ENCODE measurements around the gene BARD1. TPM values are rescaled to one million over a fixed set of nuclear protein-coding genes. Genes with fewer than 3 reads are reported as not detected.
"Not testable (repeated sequence)": the region's sequence is repeated elsewhere in the genome, so short reads cannot be mapped to it uniquely, and the experiment has no call there.

BARD1 gene
- total RNA-seq, 5 donors from 2014 or later (not counting 1 experiment from before 2014, with no cell fraction given): 6.7 to 12.1 (median 11.1) TPM

GRCh38 chr2:214699236-214699635, 110.2 kb downstream of the BARD1 start:
- H3K4me3 Mint-ChIP-seq: no peak overlapping the region
- peaks cover 5 to 6% of the 10 kb centered on the region in 2 donors for H3K27me3 Mint-ChIP-seq
- ChIA-PET POLR2A (interaction anchor here in 1 of 2 donors (0.6 kb wide), 2 partner anchors 226 to 963 kb away, joined by 3 to 5 read pairs; no protein-coding TSS in a partner anchor), CTCF (no interaction called here)
- Histone ChIP-seq H3K36me3 (ENCODE audit: control insufficient read depth in 2 of 2, extremely low read depth in 1 of 2, insufficient read depth in 1 of 2, low read length in 1 of 2) (no peaks in the 10 kb centered on the region), H3K4me3 (ENCODE audit: control insufficient read depth in 1 of 2, extremely low read depth in 1 of 2, low read length in 1 of 2) (no peak overlapping the region), H3K27ac (ENCODE audit: low read length) (no peak overlapping the region), H3K9me3 (no peaks in the 10 kb centered on the region), H3K27me3 (replicated peaks in 1 of 2; ENCODE audit: control insufficient read depth in 2 of 2, extremely low read depth in 1 of 2, insufficient read depth in 2 of 2, low read length in 1 of 2) (peaks cover 0 to 11% of the 10 kb centered on the region in 2 experiments), H3K4me1 (ENCODE audit: control insufficient read depth in 1 of 2, extremely low read depth in 1 of 2, insufficient read depth in 2 of 2, low read length in 2 of 2) (no peaks in the 10 kb centered on the region)
- no peaks in the 10 kb centered on the region for H3K4me1 Mint-ChIP-seq
- WGBS (ENCODE audit: insufficient coverage): no CpG with 5 or more reads among the region's 2 CpGs
- peaks cover 6% of the 10 kb centered on the region for H3K36me3 Mint-ChIP-seq
- peaks cover 10 to 17% (median 16%) of the 10 kb centered on the region in 3 donors for H3K9me3 Mint-ChIP-seq
- ATAC-seq (replicated peaks in 1 of 4) (no peak), DNase-seq (no peak)
- no peak overlapping the region for H3K27ac Mint-ChIP-seq

- no peak overlapping the region for H3K27ac Mint-ChIP-seq
- DNase-seq: no peak
- no peaks in the 10 kb centered on the region for H3K9me3 ChIP-seq
These were observed 112.8 kb downstream of the BARD1 start for GRCh38 chr2:214696681-214697080.

GRCh38 chr2:214695789-214696188, 113.7 kb downstream of the BARD1 start:
- CTCF ChIA-PET: no interaction called here
- Mint-ChIP-seq H3K27me3 (peaks cover 0 to 4% of the 10 kb centered on the region in 2 donors), H3K36me3 (no peaks in the 10 kb centered on the region), H3K27ac (no peak overlapping the region), H3K9me3 (peaks cover 3 to 10% (median 5%) of the 10 kb centered on the region in 3 donors), H3K4me3 (no peak overlapping the region), H3K4me1 (no peaks in the 10 kb centered on the region)
- Histone ChIP-seq H3K27ac (ENCODE audit: low read length) (no peak overlapping the region), H3K27me3 (replicated peaks in 1 of 2; ENCODE audit: control insufficient read depth in 2 of 2, extremely low read depth in 1 of 2, insufficient read depth in 2 of 2, low read length in 1 of 2) (peaks cover 0 to 11% of the 10 kb centered on the region in 2 experiments), H3K9me3 (no peaks in the 10 kb centered on the region), H3K36me3 (ENCODE audit: control insufficient read depth in 2 of 2, extremely low read depth in 1 of 2, insufficient read depth in 1 of 2, low read length in 1 of 2) (no peaks in the 10 kb centered on the region), H3K4me3 (ENCODE audit: control insufficient read depth in 1 of 2, extremely low read depth in 1 of 2, low read length in 1 of 2) (no peak overlapping the region), H3K4me1 (ENCODE audit: control insufficient read depth in 1 of 2, extremely low read depth in 1 of 2, insufficient read depth in 2 of 2, low read length in 2 of 2) (no peaks in the 10 kb centered on the region)
- WGBS (ENCODE audit: insufficient coverage): no CpG with 5 or more reads among the region's 1 CpG
- POLR2A ChIA-PET: no interaction called here
- DNase-seq (no peak), ATAC-seq (replicated peaks in 1 of 4) (no peak)

More at GRCh38 chr2:214696681-214697080, 112.8 kb downstream of the BARD1 start:
- no peak for ATAC-seq (replicated peaks in 1 of 4)
- H3K36me3 ChIP-seq (ENCODE audit: control insufficient read depth in 2 of 2, extremely low read depth in 1 of 2, insufficient read depth in 1 of 2, low read length in 1 of 2): no peaks in the 10 kb centered on the region
- no peak overlapping the region for H3K4me3 ChIP-seq (ENCODE audit: control insufficient read depth in 1 of 2, extremely low read depth in 1 of 2, low read length in 1 of 2)
- ChIA-PET POLR2A (no interaction called here), CTCF (no interaction called here)
- no peaks in the 10 kb centered on the region for H3K4me1 ChIP-seq (ENCODE audit: control insufficient read depth in 1 of 2, extremely low read depth in 1 of 2, insufficient read depth in 2 of 2, low read length in 2 of 2)
- no peak overlapping the region for H3K4me3 Mint-ChIP-seq
- H3K36me3 Mint-ChIP-seq: peaks cover 6% of the 10 kb centered on the region
- H3K27me3 ChIP-seq (replicated peaks in 1 of 2; ENCODE audit: control insufficient read depth in 2 of 2, extremely low read depth in 1 of 2, insufficient read depth in 2 of 2, low read length in 1 of 2): peaks cover 0 to 11% of the 10 kb centered on the region in 2 experiments
- peaks cover 5 to 6% of the 10 kb centered on the region in 2 donors for H3K27me3 Mint-ChIP-seq
- H3K27ac ChIP-seq (ENCODE audit: low read length): no peak overlapping the region
- H3K9me3 Mint-ChIP-seq: peaks cover 10 to 14% (median 13%) of the 10 kb centered on the region in 3 donors
- no peaks in the 10 kb centered on the region for H3K4me1 Mint-ChIP-seq

- DNase-seq (peak in 1 of 35 experiments; percentile 26), ATAC-seq (replicated peaks in 1 of 4) (peak; percentile 58 to 85 (median 74))
- Histone ChIP-seq H3K27ac (ENCODE audit: low read length) (peak overlapping the region; percentile 28), H3K4me3 (ENCODE audit: control insufficient read depth in 1 of 2, extremely low read depth in 1 of 2, low read length in 1 of 2) (peak overlapping the region; percentile 34 to 47)
- H3K27me3 Mint-ChIP-seq; H3K36me3 Mint-ChIP-seq; CTCF ChIA-PET; H3K36me3 ChIP-seq (ENCODE audit: control insufficient read depth in 2 of 2, extremely low read depth in 1 of 2, insufficient read depth in 1 of 2, low read length in 1 of 2); H3K4me1 ChIP-seq (ENCODE audit: control insufficient read depth in 1 of 2, extremely low read depth in 1 of 2, insufficient read depth in 2 of 2, low read length in 2 of 2); POLR2A ChIA-PET; H3K9me3 Mint-ChIP-seq; H3K9me3 ChIP-seq; H3K27me3 ChIP-seq (replicated peaks in 1 of 2; ENCODE audit: control insufficient read depth in 2 of 2, extremely low read depth in 1 of 2, insufficient read depth in 2 of 2, low read length in 1 of 2): not testable (repeated sequence)
- H3K27ac Mint-ChIP-seq: peak overlapping the region; percentile 74 to 84
- no CpG with 5 or more reads among the region's 12 CpGs for WGBS (ENCODE audit: insufficient coverage)
- peaks cover 6 to 16% (median 15%) of the 10 kb centered on the region in 3 donors for H3K4me1 Mint-ChIP-seq
- H3K4me3 Mint-ChIP-seq: peak overlapping the region; percentile 70 to 84 (median 81)
These were observed 125.9 kb downstream of the BARD1 start for GRCh38 chr2:214683557-214683956.

GRCh38 chr2:214679736-214680135, 129.7 kb downstream of the BARD1 start:
- Histone ChIP-seq H3K27ac (ENCODE audit: low read length) (no peak overlapping the region), H3K27me3 (replicated peaks in 1 of 2; ENCODE audit: control insufficient read depth in 2 of 2, extremely low read depth in 1 of 2, insufficient read depth in 2 of 2, low read length in 1 of 2) (no peaks in the 10 kb centered on the region), H3K4me1 (ENCODE audit: control insufficient read depth in 1 of 2, extremely low read depth in 1 of 2, insufficient read depth in 2 of 2, low read length in 2 of 2) (peaks cover 0 to 4% of the 10 kb centered on the region in 2 experiments), H3K4me3 (ENCODE audit: control insufficient read depth in 1 of 2, extremely low read depth in 1 of 2, low read length in 1 of 2) (no peak overlapping the region), H3K36me3 (ENCODE audit: control insufficient read depth in 2 of 2, extremely low read depth in 1 of 2, insufficient read depth in 1 of 2, low read length in 1 of 2) (no peaks in the 10 kb centered on the region), H3K9me3 (no peaks in the 10 kb centered on the region)
- WGBS (ENCODE audit: insufficient coverage): no CpG with 5 or more reads among the region's 1 CpG
- H3K27ac Mint-ChIP-seq: no peak overlapping the region
- peaks cover 0 to 6% (median 3%) of the 10 kb centered on the region in 3 donors for H3K9me3 Mint-ChIP-seq
- ATAC-seq (replicated peaks in 1 of 4): no peak
- no peak for DNase-seq
- H3K4me3 Mint-ChIP-seq: no peak overlapping the region
- CTCF ChIA-PET: no interaction called here
- peaks cover 0 to 5% of the 10 kb centered on the region in 2 donors for H3K27me3 Mint-ChIP-seq
- H3K4me1 Mint-ChIP-seq: peaks cover 6 to 16% (median 15%) of the 10 kb centered on the region in 3 donors
- POLR2A ChIA-PET: interaction anchor here in 1 of 2 donors (0.6 kb wide), 1 partner anchor 18 kb away, joined by 3 read pairs; no protein-coding TSS in a partner anchor
- peaks cover 3% of the 10 kb centered on the region for H3K36me3 Mint-ChIP-seq

- no peak overlapping the region for H3K27ac ChIP-seq (ENCODE audit: low read length)
- H3K27me3 ChIP-seq (replicated peaks in 1 of 2; ENCODE audit: control insufficient read depth in 2 of 2, extremely low read depth in 1 of 2, insufficient read depth in 2 of 2, low read length in 1 of 2): no peaks in the 10 kb centered on the region
- no peak overlapping the region for H3K4me3 ChIP-seq (ENCODE audit: control insufficient read depth in 1 of 2, extremely low read depth in 1 of 2, low read length in 1 of 2)
- no peaks in the 10 kb centered on the region for H3K4me1 ChIP-seq (ENCODE audit: control insufficient read depth in 1 of 2, extremely low read depth in 1 of 2, insufficient read depth in 2 of 2, low read length in 2 of 2)
- no peaks in the 10 kb centered on the region for H3K9me3 ChIP-seq
- POLR2A ChIA-PET: no interaction called here
- Mint-ChIP-seq H3K4me3 (no peak overlapping the region), H3K4me1 (peaks cover 0 to 6% (median 0%) of the 10 kb centered on the region in 3 donors), H3K36me3 (peaks cover 3% of the 10 kb centered on the region), H3K27me3 (no peaks in the 10 kb centered on the region), H3K27ac (no peak overlapping the region), H3K9me3 (peaks cover 0 to 6% (median 3%) of the 10 kb centered on the region in 3 donors)
- ATAC-seq (replicated peaks in 1 of 4) (no peak), DNase-seq (no peak)
- CTCF ChIA-PET: no interaction called here
- WGBS (ENCODE audit: insufficient coverage): 94% methylated on average over 2 of the region's 5 CpGs
- H3K36me3 ChIP-seq (ENCODE audit: control insufficient read depth in 2 of 2, extremely low read depth in 1 of 2, insufficient read depth in 1 of 2, low read length in 1 of 2): no peaks in the 10 kb centered on the region
These were observed 132.9 kb downstream of the BARD1 start for GRCh38 chr2:214676421-214677089.

All from T-cell (primary cell).